Measurements from ENCODE around the gene FCHSD2. TPM values are rescaled to one million over a fixed set of nuclear protein-coding genes. Genes with fewer than 3 reads are reported as not detected.

FCHSD2 gene
- total and polyA plus RNA-seq, 8 donors, result 5.5 to 22.5 (median 10.4) TPM

DNA sequence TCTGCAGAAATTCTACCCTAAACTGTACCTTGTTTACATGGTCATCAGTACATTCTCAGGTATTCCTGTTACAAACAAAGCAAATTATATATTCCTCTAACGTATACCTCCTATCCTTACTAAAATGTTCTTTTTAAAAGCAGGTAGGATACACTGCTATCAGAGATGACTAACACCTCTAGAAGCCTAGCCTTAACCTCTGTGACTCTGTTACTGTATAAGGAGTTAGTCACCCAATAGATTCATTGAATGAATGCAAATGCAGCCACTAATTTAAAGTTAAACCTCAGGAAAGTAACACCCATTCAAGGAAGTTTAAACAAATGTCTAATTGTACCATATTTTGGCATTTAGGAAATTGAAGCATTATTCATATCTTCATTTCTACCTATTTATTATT is 82.2 kb downstream of the FCHSD2 start:
- WGBS, 2 donors, result 77 to 89% methylated on average over 1 of the region's 1 CpG
- no peak for FAIRE-seq

GRCh38 chr11:73058989-73059674 is 83.0 kb downstream of the FCHSD2 start:
- ATAC-seq, result no peak
- TF ChIP-seq CTCF (IDR thresholded peaks at IDR 0.05), result no peak
- no peak for FAIRE-seq

More for the DNA sequence above, 82.2 kb downstream of the FCHSD2 start:
- Histone ChIP-seq H3K4me1 (peaks cover 0 to 11% (median 5%) of the 10 kb centered on the region in 3 donors), H3K9me3 (no peaks in the 10 kb centered on the region), H3K4me3 (no peak overlapping the region), H3K27ac (no peak overlapping the region), H3K36me3 (no peaks in the 10 kb centered on the region), H3K27me3 (no peaks in the 10 kb centered on the region)
- ATAC-seq (no peak), DNase-seq (no peak)
- intact Hi-C loops (cut with DNase I), result no loop called here
- TF ChIP-seq CTCF (IDR thresholded peaks at IDR 0.05), result no peak

DNA sequence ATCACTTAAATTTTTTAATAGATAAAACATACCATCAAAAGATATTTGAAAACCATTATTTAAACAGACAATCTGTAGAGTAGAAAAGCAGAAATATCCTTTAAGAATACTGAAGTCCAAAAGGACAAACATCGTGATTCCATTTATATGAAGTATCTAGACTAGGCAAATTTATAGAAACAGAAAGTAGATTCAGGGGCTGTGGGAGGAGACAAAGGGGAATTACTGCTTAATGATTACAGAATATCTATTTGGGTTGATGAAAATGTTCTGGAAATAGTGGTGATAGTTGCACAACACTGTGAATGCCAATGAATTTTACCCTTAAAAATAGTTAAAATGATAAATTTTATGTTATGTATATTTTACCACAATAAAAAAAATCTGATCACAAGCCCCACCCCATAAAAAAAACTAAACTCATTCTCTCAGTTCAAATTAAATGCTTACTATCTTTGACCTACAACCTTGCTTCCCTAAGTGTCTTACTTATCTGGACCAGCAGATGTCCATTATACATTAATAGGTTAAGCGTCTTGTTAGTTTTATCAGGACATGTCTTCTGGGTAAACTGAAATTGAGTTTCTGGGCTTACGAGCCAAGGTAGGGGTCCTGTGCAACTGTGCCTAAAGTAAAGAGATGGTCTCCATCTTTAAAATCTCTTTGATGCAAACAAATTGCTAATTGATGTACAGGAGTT is 86.3 kb downstream of the FCHSD2 start:
- Histone ChIP-seq H3K27me3 (no peaks in the 10 kb centered on the region), H3K9me3 (no peaks in the 10 kb centered on the region), H3K27ac (no peak overlapping the region), H3K4me3 (no peak overlapping the region), H3K4me1 (peaks cover 0 to 11% (median 5%) of the 10 kb centered on the region in 3 donors), H3K36me3 (no peaks in the 10 kb centered on the region)
- no peak for TF ChIP-seq CTCF (IDR thresholded peaks at IDR 0.05)
- intact Hi-C loops (cut with DNase I), result no loop called here
- ATAC-seq, result no peak
- no peak for DNase-seq
- FAIRE-seq, result peak; percentile 20
- WGBS, 2 donors, result 68 to 69% methylated on average over 3 of the region's 3 CpGs

More at GRCh38 chr11:73058989-73059674, 83.0 kb downstream of the FCHSD2 start:
- DNase-seq, result no peak
- Histone ChIP-seq H3K27me3 (no peaks in the 10 kb centered on the region), H3K4me1 (peaks cover 0 to 11% (median 5%) of the 10 kb centered on the region in 3 donors), H3K27ac (no peak overlapping the region), H3K4me3 (no peak overlapping the region), H3K9me3 (no peaks in the 10 kb centered on the region), H3K36me3 (no peaks in the 10 kb centered on the region)
- 49 to 56% methylated on average over 4 of the region's 4 CpGs for WGBS, 2 donors
- intact Hi-C loops (cut with DNase I), result no loop called here

GRCh38 chr11:73055002-73055401 is 87.1 kb downstream of the FCHSD2 start:
- H3K9me3 ChIP-seq, result no peaks in the 10 kb centered on the region
- no peaks in the 10 kb centered on the region for H3K27me3 ChIP-seq
- peaks cover 0 to 5% (median 3%) of the 10 kb centered on the region in 3 donors for H3K4me1 ChIP-seq
- no peak for ATAC-seq
- WGBS, 2 donors, result 90 to 94% methylated on average over 5 of the region's 5 CpGs
- intact Hi-C loops (cut with DNase I), result no loop called here
- no peak overlapping the region for H3K27ac ChIP-seq
- no peak for TF ChIP-seq CTCF (IDR thresholded peaks at IDR 0.05)
- DNase-seq, result no peak
- FAIRE-seq, result no peak
- no peaks in the 10 kb centered on the region for H3K36me3 ChIP-seq
- no peak overlapping the region for H3K4me3 ChIP-seq

DNA sequence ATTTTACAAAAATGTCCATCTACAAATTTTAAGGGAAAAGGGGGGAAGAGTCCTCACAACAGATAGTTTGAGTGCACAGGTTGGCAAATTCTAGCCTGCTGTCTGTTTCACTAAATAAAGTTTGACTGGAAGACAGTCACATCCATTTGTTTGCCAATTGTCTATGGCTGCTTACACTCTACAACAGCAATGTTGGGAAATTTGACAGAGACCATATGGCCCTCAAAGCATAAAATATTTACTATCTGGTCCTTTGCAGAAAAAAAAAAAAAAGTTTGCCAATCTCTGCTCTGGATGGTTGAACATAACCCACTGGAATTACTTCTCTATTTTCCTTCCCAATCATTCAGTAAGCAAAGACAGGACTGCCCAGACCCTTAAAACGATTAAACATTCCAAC is 88.2 kb downstream of the FCHSD2 start:
- Histone ChIP-seq H3K27ac (no peak overlapping the region), H3K36me3 (no peaks in the 10 kb centered on the region), H3K4me3 (no peak overlapping the region), H3K4me1 (peaks cover 0 to 3% (median under 1%) of the 10 kb centered on the region in 3 donors), H3K9me3 (no peaks in the 10 kb centered on the region), H3K27me3 (no peaks in the 10 kb centered on the region)
- TF ChIP-seq CTCF (IDR thresholded peaks at IDR 0.05), result no peak
- FAIRE-seq (no peak), DNase-seq (no peak), ATAC-seq (no peak)
- WGBS, 2 donors, result 87 to 88% methylated on average over 1 of the region's 1 CpG
- intact Hi-C loops (cut with DNase I), result no loop called here
